ENCODE measurements around the gene RAB3C.

The RAB3C gene

DNA sequence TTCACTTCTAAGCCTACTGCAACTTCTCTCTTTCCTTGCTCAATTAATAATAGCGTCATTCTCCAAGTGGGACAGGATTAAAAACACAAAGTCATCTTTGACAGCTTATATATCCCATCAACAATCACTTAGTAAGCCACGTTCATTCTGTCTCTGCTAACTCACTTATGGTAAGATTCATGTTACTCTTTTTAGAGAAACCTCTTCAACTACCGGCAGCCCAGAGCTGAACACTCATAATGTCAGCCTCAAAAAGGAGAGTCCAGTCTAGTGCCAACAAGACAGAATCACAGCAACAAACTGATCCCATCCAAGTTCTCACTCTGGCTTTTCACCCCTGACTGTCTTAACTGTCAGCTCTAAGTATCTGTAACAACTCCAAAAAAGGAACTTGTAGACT is 196.0 kb downstream of the RAB3C start:
- Histone ChIP-seq H3K4me3 (ENCODE audit: low read length) (no peak overlapping the region), H3K4me1 (ENCODE audit: control insufficient read depth, low read depth, low read length) (no peaks in the 10 kb centered on the region), H3K27me3 (ENCODE audit: control insufficient read depth, insufficient read depth, low read length) (no peaks in the 10 kb centered on the region), H3K27ac (ENCODE audit: low read length) (no peak overlapping the region), H3K9ac (ENCODE audit: low read length) (no peak overlapping the region), H3K9me3 (ENCODE audit: control insufficient read depth, low read depth, low read length) (no peaks in the 10 kb centered on the region), H3K36me3 (ENCODE audit: control insufficient read depth, low read depth, low read length) (no peaks in the 10 kb centered on the region)

DNA sequence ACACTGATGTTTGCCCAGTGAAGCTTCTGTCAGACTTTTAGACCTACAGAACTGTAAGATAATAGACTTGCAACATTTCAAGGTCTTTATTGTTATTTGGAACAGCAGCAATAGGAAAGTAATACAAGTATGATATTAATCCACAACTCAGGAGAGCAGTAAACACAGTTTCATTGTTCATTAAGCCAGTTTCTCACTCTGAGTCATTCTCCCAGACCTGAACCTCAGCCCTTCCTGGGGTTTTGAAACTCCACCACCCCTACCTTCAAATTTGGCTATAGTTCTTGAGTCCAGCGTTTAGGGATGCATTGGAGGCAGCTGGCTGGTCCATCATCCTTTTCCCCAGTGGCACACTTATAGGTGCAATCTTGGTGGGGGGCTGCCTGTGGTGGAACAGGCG is 203.2 kb downstream of the RAB3C start:
- no peaks in the 10 kb centered on the region for H3K9me3 ChIP-seq (ENCODE audit: control insufficient read depth, low read depth, low read length)
- H3K36me3 ChIP-seq (ENCODE audit: control insufficient read depth, low read depth, low read length): no peaks in the 10 kb centered on the region
- peaks cover 5% of the 10 kb centered on the region for H3K4me1 ChIP-seq (ENCODE audit: control insufficient read depth, low read depth, low read length)
- H3K27ac ChIP-seq (ENCODE audit: low read length): no peak overlapping the region
- H3K27me3 ChIP-seq (ENCODE audit: control insufficient read depth, insufficient read depth, low read length): no peaks in the 10 kb centered on the region
- no peak overlapping the region for H3K9ac ChIP-seq (ENCODE audit: low read length)
- no peak overlapping the region for H3K4me3 ChIP-seq (ENCODE audit: low read length)

DNA sequence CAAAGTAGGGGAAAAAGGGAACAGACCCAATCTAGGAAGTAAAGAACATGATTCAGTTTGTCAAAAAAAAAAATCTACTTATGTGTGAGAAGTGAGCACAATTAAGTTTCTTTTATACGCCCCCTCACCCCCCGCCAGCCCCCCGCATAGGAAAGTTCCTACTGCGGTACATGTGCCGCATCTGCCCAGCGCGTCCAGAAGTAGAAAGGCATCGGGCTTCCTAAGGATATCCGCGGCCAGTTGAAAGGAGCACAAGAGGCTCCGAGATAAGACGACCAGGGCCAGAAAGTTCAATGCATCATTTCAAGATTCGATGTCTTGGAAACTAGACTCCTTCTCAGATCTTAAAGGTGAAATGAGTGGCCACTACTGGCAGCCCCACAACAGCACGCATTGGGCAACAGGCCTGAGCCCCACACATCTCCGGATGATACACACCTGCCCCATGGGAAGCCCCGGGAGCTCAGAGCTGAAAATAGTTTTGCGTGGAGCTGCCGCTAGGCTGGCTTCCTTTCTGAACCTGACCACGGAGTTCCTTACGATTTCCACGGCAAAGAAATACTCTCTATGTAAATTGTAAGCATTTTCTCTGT is 203.9 kb downstream of the RAB3C start:
- H3K36me3 ChIP-seq (ENCODE audit: control insufficient read depth, low read depth, low read length): no peaks in the 10 kb centered on the region

DNA sequence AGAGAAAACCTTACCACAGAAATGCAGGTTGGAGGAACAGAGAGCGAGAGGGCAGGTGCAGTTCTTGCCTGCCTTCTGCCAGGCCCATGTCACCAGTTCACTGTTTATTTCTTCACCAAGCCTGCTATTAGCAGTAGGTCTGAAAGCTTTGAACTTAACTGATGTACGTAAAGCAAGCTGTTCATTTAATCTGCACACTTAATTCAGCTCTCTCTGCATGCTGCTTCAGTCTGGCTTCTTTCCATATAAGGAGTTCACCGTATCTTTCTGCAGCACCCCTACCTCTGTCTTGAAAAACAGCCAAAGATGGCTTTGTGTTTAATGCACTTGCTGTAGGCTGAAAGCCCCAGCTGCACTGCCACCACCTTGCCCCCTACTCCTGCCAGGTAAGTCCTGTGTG is 205.1 kb downstream of the RAB3C start:
- Histone ChIP-seq H3K9ac (ENCODE audit: low read length) (no peak overlapping the region), H3K36me3 (ENCODE audit: control insufficient read depth, low read depth, low read length) (no peaks in the 10 kb centered on the region), H3K27ac (ENCODE audit: low read length) (no peak overlapping the region), H3K4me1 (ENCODE audit: control insufficient read depth, low read depth, low read length) (peaks cover 5% of the 10 kb centered on the region), H3K4me3 (ENCODE audit: low read length) (no peak overlapping the region), H3K9me3 (ENCODE audit: control insufficient read depth, low read depth, low read length) (no peaks in the 10 kb centered on the region), H3K27me3 (ENCODE audit: control insufficient read depth, insufficient read depth, low read length) (no peaks in the 10 kb centered on the region)

More for the DNA sequence above, 203.9 kb downstream of the RAB3C start:
- Histone ChIP-seq H3K4me1 (ENCODE audit: control insufficient read depth, low read depth, low read length) (peaks cover 5% of the 10 kb centered on the region), H3K9me3 (ENCODE audit: control insufficient read depth, low read depth, low read length) (no peaks in the 10 kb centered on the region), H3K9ac (ENCODE audit: low read length) (no peak overlapping the region), H3K27ac (ENCODE audit: low read length) (no peak overlapping the region), H3K4me3 (ENCODE audit: low read length) (no peak overlapping the region), H3K27me3 (ENCODE audit: control insufficient read depth, insufficient read depth, low read length) (no peaks in the 10 kb centered on the region)

DNA sequence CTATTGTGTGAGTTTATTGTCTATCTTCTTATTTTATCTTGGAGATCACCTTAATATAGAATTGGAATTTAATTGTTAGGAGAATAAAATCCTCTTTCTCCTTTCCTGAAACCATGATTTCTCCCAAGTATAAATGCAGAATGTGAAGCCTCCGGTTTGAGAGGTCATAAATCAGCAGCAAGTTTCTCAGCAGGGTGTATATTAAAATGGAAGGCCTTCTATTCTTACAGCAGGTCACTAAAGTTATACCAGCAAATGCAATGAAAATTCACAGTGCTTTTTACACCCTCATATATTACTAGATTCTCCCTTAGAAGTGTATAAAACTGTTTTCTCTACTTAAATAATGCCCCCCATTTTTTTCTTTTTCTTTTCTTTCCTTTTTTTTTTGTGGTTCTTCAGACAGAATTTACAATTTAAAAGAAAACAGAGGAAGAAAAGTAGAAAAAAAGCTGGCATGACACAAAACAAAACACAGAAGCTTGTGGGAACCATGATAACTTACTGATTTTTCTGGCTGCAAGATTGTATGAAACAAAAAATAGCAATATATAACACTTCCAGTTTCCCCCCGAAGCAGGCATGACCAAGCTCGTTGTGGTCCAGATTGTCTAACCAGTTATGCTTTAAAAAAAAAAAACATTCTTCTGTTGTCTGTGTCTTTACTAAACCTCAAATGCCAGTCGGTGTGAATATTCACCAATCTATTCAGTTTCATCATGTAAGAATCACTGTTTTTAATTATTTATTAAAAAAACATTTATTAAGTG is 211.2 kb downstream of the RAB3C start:
- Histone ChIP-seq H3K4me1 (ENCODE audit: control insufficient read depth, low read depth, low read length) (peaks cover 17% of the 10 kb centered on the region), H3K36me3 (ENCODE audit: control insufficient read depth, low read depth, low read length) (no peaks in the 10 kb centered on the region), H3K27ac (ENCODE audit: low read length) (no peak overlapping the region), H3K9me3 (ENCODE audit: control insufficient read depth, low read depth, low read length) (no peaks in the 10 kb centered on the region), H3K27me3 (ENCODE audit: control insufficient read depth, insufficient read depth, low read length) (no peaks in the 10 kb centered on the region), H3K4me3 (ENCODE audit: low read length) (no peak overlapping the region), H3K9ac (ENCODE audit: low read length) (no peak overlapping the region)

DNA sequence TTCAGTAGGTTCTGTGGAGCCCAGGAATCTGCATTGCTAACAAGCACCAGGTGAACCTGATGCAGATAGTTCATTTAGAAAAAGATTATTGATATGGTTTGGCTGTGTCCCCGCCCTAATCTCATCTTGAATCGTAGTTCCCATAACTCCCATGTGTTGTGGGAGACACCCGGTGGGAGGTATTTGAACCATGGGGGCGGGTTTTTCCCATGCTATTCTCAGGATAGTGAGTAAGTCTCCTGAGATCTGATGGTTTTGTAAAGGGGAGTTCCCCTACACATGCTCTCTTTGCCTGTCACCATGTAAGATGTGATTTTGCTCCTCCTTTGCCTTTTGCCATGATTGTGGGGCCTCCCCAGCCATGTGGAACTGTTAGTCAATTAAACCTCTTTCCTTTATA is 212.0 kb downstream of the RAB3C start:
- Histone ChIP-seq H3K27me3 (ENCODE audit: control insufficient read depth, insufficient read depth, low read length) (no peaks in the 10 kb centered on the region), H3K9ac (ENCODE audit: low read length) (no peak overlapping the region), H3K36me3 (ENCODE audit: control insufficient read depth, low read depth, low read length) (no peaks in the 10 kb centered on the region), H3K4me1 (ENCODE audit: control insufficient read depth, low read depth, low read length) (peaks cover 25% of the 10 kb centered on the region), H3K4me3 (ENCODE audit: low read length) (no peak overlapping the region), H3K27ac (ENCODE audit: low read length) (no peak overlapping the region), H3K9me3 (ENCODE audit: control insufficient read depth, low read depth, low read length) (no peaks in the 10 kb centered on the region)

DNA sequence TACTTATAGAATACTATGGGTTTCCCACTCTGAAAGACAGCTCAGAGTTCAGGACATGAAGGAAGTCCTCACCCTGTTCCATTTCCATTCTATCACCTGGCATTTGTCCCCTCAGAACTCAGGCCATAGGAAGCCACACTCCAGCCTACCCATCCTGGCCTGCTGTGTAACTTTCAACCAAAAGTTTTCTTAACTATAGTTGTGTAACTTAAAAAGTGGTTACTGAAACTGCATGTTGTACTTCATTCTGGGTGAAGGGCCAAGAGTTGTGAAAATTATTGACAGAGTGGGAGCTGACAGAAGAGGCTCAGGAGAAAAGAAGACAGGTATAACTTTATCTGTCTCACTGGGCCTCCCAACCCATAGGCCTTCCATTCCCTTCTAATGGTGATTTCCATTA is 212.5 kb downstream of the RAB3C start:
- Histone ChIP-seq H3K27me3 (ENCODE audit: control insufficient read depth, insufficient read depth, low read length) (no peaks in the 10 kb centered on the region), H3K4me3 (ENCODE audit: low read length) (no peak overlapping the region), H3K9ac (ENCODE audit: low read length) (no peak overlapping the region)

DNA sequence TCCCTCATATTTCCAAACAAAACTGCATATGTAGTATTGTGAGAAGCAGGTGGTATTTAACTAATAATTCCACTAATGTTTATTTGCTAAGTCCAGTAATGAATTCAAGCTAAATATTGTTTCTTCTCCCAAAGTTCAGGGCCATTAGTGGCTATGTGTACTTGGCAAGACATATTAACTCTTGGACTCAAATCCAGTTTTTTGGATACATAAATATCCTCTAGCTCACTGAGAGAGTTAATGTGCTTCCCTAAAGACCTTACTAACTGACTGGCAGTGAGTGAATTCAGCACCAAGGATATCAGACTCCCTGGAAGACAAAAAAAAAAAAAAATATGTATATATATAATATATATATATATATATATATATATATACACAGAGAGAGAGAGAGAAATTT is 214.1 kb downstream of the RAB3C start:
- Histone ChIP-seq H3K9ac (ENCODE audit: low read length) (no peak overlapping the region), H3K27me3 (ENCODE audit: control insufficient read depth, insufficient read depth, low read length) (no peaks in the 10 kb centered on the region), H3K4me3 (ENCODE audit: low read length) (no peak overlapping the region), H3K36me3 (ENCODE audit: control insufficient read depth, low read depth, low read length) (no peaks in the 10 kb centered on the region), H3K4me1 (ENCODE audit: control insufficient read depth, low read depth, low read length) (peaks cover 33% of the 10 kb centered on the region), H3K9me3 (ENCODE audit: control insufficient read depth, low read depth, low read length) (no peaks in the 10 kb centered on the region), H3K27ac (ENCODE audit: low read length) (no peak overlapping the region)

More for the DNA sequence above, 212.5 kb downstream of the RAB3C start:
- H3K9me3 ChIP-seq (ENCODE audit: control insufficient read depth, low read depth, low read length): no peaks in the 10 kb centered on the region
- no peaks in the 10 kb centered on the region for H3K36me3 ChIP-seq (ENCODE audit: control insufficient read depth, low read depth, low read length)
- peaks cover 25% of the 10 kb centered on the region for H3K4me1 ChIP-seq (ENCODE audit: control insufficient read depth, low read depth, low read length)
- H3K27ac ChIP-seq (ENCODE audit: low read length): no peak overlapping the region

DNA sequence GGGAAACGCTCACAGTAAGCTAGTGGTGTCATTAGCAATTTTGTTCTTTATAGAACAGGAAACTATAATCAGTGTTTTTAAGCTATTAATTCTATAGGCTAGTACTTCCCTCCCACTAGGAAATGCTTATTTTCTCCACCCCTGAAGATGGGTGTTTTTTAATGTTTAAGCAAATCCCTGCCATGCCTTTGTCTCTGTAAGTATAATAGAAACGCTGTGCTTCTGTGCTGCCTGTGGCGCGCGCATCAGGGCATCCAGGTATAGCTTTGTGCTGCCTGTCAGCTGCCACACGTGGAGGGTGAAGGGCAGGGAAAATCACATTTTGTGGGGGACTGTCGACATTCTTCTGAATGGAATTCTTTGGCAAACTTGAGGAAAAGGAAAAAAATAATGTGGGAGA is 217.5 kb downstream of the RAB3C start:
- Histone ChIP-seq H3K4me3 (ENCODE audit: low read length) (peak overlapping the region; percentile 26), H3K36me3 (ENCODE audit: control insufficient read depth, low read depth, low read length) (no peaks in the 10 kb centered on the region), H3K9ac (ENCODE audit: low read length) (no peak overlapping the region), H3K4me1 (ENCODE audit: control insufficient read depth, low read depth, low read length) (peaks cover 35% of the 10 kb centered on the region), H3K27me3 (ENCODE audit: control insufficient read depth, insufficient read depth, low read length) (no peaks in the 10 kb centered on the region), H3K27ac (ENCODE audit: low read length) (peak overlapping the region; percentile 16), H3K9me3 (ENCODE audit: control insufficient read depth, low read depth, low read length) (no peaks in the 10 kb centered on the region)

DNA sequence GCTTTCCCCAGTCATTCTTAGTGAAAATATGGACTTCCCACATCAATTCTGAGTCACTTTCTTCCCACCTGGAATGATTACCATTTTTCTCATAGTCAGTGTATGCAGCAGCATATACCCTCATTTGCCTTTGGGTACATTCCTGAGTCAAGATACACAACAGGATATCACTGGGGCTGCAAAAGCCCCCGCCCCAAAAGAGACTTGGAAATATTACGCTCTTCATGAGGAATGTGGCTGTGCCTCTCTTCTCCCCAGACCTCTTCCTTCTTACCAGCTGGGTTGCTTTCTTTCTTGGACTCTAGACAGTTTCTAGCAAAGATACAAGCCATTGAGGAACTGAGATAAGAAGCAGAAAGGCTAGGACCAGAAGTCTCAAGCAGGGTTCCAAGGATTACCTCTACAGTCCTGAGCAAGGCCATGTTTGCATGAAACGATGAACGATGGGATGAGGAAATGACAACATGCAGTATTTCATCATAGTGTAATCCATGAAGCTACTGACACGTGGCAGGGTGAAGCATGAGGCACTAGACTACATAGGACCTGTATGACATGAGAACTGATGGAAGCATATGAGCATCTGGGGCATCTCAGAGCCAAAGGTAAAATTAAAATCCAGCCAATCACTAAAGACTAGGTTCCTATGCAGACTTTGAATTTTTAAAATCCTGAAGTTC is 218.1 kb downstream of the RAB3C start:
- H3K4me1 ChIP-seq (ENCODE audit: control insufficient read depth, low read depth, low read length): peaks cover 37% of the 10 kb centered on the region
- no peaks in the 10 kb centered on the region for H3K27me3 ChIP-seq (ENCODE audit: control insufficient read depth, insufficient read depth, low read length)
- H3K9ac ChIP-seq (ENCODE audit: low read length): no peak overlapping the region
- no peak overlapping the region for H3K27ac ChIP-seq (ENCODE audit: low read length)
- H3K4me3 ChIP-seq (ENCODE audit: low read length): no peak overlapping the region
- H3K36me3 ChIP-seq (ENCODE audit: control insufficient read depth, low read depth, low read length): no peaks in the 10 kb centered on the region
- H3K9me3 ChIP-seq (ENCODE audit: control insufficient read depth, low read depth, low read length): no peaks in the 10 kb centered on the region

DNA sequence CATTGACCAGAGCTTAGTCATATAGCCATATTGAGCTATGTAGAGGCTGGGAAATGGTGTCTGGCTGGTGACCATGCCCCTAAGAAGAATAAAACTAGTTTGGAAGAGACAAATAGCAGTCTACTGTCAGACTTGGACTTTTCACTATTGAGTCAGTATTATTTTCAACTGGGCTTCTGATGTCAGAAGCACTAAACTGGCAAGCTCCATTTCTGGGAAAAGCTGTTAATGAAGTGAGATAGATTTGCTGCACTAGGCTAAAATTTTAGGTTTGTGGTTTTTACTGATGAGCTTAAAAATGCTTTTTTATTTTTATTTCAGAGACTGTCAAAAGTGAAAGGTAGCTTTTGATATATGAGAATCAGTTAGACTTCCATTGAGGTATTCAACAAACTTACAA is 220.2 kb downstream of the RAB3C start:
- Histone ChIP-seq H3K9ac (ENCODE audit: low read length) (no peak overlapping the region), H3K27ac (ENCODE audit: low read length) (no peak overlapping the region), H3K4me1 (ENCODE audit: control insufficient read depth, low read depth, low read length) (peaks cover 42% of the 10 kb centered on the region), H3K4me3 (ENCODE audit: low read length) (no peak overlapping the region), H3K27me3 (ENCODE audit: control insufficient read depth, insufficient read depth, low read length) (no peaks in the 10 kb centered on the region), H3K36me3 (ENCODE audit: control insufficient read depth, low read depth, low read length) (no peaks in the 10 kb centered on the region), H3K9me3 (ENCODE audit: control insufficient read depth, low read depth, low read length) (no peaks in the 10 kb centered on the region)

Measured in iPS-18a (cell line).